Superior temporal gyrus (tissue), 1 donor: ENCODE data around the gene PSIP1.
"Not testable (repeated sequence)": the region's sequence is repeated elsewhere in the genome, so short reads cannot be mapped to it uniquely, and the experiment has no call there.

Source experiments
- DNase-seq: peaks from one replicate; pipeline ENCODE4 v3.0.0-alpha.2; 2016; ENCODE audit errors: extremely low spot score

The PSIP1 gene

GRCh38 chr9:15505921-15506320 is 4.8 kb downstream of the PSIP1 start:
- DNase-seq = no peak

- DNase-seq = no peak
These were observed 9.0 kb downstream of the PSIP1 start for GRCh38 chr9:15501803-15502202.

GRCh38 chr9:15501179-15501578 is 9.6 kb downstream of the PSIP1 start:
- DNase-seq = no peak

GRCh38 chr9:15499139-15499538 is 11.6 kb downstream of the PSIP1 start:
- DNase-seq = peak; percentile 15

- DNase-seq = peak; percentile 10
These were observed 12.3 kb downstream of the PSIP1 start for GRCh38 chr9:15498246-15498995.

- no peak for DNase-seq
These were observed 18.2 kb downstream of the PSIP1 start for GRCh38 chr9:15492485-15493150.

GRCh38 chr9:15491950-15492349 is 18.8 kb downstream of the PSIP1 start:
- DNase-seq = no peak

- peak; percentile 70 for DNase-seq
These were observed 24.7 kb downstream of the PSIP1 start for GRCh38 chr9:15485836-15486666.

GRCh38 chr9:15484802-15485201 is 26.0 kb downstream of the PSIP1 start:
- DNase-seq = no peak

- DNase-seq = no peak
These were observed 28.6 kb downstream of the PSIP1 start for GRCh38 chr9:15482146-15482545.

GRCh38 chr9:15480028-15480427 is 30.7 kb downstream of the PSIP1 start:
- DNase-seq = no peak

- peak; percentile 63 for DNase-seq
These were observed 34.7 kb downstream of the PSIP1 start for GRCh38 chr9:15475923-15476536.

- peak; percentile 9 for DNase-seq
These were observed 40.9 kb downstream of the PSIP1 start for GRCh38 chr9:15469862-15470261.

- peak; percentile 55 for DNase-seq
These were observed 41.4 kb downstream of the PSIP1 start for GRCh38 chr9:15469406-15469805.

- no peak for DNase-seq
These were observed 42.6 kb downstream of the PSIP1 start for GRCh38 chr9:15468145-15468544.

GRCh38 chr9:15461601-15462000 is 49.2 kb downstream of the PSIP1 start:
- peak; percentile 12 for DNase-seq

GRCh38 chr9:15461056-15461455 is 49.7 kb downstream of the PSIP1 start:
- DNase-seq = no peak

GRCh38 chr9:15453956-15454355 is 56.8 kb downstream of the PSIP1 start:
- no peak for DNase-seq

GRCh38 chr9:15444141-15444540 is 66.6 kb downstream of the PSIP1 start:
- no peak for DNase-seq

- not testable (repeated sequence) for DNase-seq
These were observed 68.5 kb downstream of the PSIP1 start for GRCh38 chr9:15442264-15442663.

GRCh38 chr9:15441841-15442240 is 68.9 kb downstream of the PSIP1 start:
- not testable (repeated sequence) for DNase-seq

GRCh38 chr9:15438891-15439290 is 71.9 kb downstream of the PSIP1 start:
- no peak for DNase-seq
